ENCODE measurements around the gene ZBED2. TPM values are rescaled to one million over a fixed set of nuclear protein-coding genes. Genes with fewer than 3 reads are reported as not detected.

The ZBED2 gene
- total and polyA plus RNA-seq, 2 donors (not counting 1 experiment from before 2014, with no cell fraction given), result 0.06 TPM; not detected in 1

DNA sequence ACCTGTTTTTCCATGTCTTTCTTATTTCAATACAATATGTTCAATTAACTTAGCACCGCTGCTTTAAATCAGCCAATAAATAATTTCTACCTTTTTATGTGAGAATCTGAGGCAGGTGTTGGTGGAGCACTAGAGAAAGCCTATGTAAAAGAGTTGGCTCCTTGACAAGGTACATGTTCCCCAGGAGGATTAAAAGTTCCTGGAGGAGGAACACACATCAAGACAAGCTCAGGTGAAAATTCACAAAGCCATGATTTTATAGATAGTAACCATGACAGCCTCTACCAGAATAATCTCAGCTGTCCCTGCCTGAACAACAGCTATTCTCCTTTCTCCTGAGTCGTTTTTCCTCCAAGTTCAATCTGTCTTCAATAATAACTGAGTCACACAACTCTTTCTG lies 3.4 kb upstream of the ZBED2 start:
- Histone ChIP-seq H3K4me3 (replicated peaks in 1 of 4; ENCODE audit: control extremely low read depth in 1 of 4, insufficient read depth in 1 of 4, low read depth in 3 of 4, low read length in 4 of 4) (no peak overlapping the region), H3K4me1 (ENCODE audit: control insufficient read depth, extremely low read depth, insufficient read depth, low read length) (no peaks in the 10 kb centered on the region), H3K27ac (ENCODE audit: insufficient read depth, low read length) (no peak overlapping the region), H2AFZ (ENCODE audit: low read length) (no peak overlapping the region), H3K79me2 (ENCODE audit: control insufficient read depth, insufficient read depth, low read length) (no peaks in the 10 kb centered on the region), H3K27me3 (ENCODE audit: control insufficient read depth, insufficient read depth, low read length) (no peaks in the 10 kb centered on the region), H3K36me3 (ENCODE audit: control insufficient read depth, insufficient read depth, low read length) (no peaks in the 10 kb centered on the region), H3K9ac (ENCODE audit: insufficient read depth, low read length) (no peak overlapping the region), H4K20me1 (ENCODE audit: control insufficient read depth, extremely low read depth, insufficient read depth, low read length) (no peaks in the 10 kb centered on the region), H3K4me2 (ENCODE audit: extremely low read depth, insufficient read depth, low read length) (no peak overlapping the region), H3K9me3 (ENCODE audit: control insufficient read depth, insufficient read depth, low read depth, low read length) (no peaks in the 10 kb centered on the region)
- DNase-seq (ENCODE audit: low read depth in 2 of 2), result no peak
- no peak for TF ChIP-seq EZH2 (IDR thresholded peaks at IDR 0.05; ENCODE audit: low read length, missing control alignments)
- TF ChIP-seq, protein P1, sequence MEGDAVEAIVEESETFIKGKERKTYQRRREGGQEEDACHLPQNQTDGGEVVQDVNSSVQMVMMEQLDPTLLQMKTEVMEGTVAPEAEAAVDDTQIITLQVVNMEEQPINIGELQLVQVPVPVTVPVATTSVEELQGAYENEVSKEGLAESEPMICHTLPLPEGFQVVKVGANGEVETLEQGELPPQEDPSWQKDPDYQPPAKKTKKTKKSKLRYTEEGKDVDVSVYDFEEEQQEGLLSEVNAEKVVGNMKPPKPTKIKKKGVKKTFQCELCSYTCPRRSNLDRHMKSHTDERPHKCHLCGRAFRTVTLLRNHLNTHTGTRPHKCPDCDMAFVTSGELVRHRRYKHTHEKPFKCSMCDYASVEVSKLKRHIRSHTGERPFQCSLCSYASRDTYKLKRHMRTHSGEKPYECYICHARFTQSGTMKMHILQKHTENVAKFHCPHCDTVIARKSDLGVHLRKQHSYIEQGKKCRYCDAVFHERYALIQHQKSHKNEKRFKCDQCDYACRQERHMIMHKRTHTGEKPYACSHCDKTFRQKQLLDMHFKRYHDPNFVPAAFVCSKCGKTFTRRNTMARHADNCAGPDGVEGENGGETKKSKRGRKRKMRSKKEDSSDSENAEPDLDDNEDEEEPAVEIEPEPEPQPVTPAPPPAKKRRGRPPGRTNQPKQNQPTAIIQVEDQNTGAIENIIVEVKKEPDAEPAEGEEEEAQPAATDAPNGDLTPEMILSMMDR (conservative IDR thresholded peaks at IDR 0.05 in 1 of 2, IDR thresholded peaks at IDR 0.05 in 1 of 2; ENCODE audit: low read depth in 1 of 2, low read length in 2 of 2), result no peak

DNA sequence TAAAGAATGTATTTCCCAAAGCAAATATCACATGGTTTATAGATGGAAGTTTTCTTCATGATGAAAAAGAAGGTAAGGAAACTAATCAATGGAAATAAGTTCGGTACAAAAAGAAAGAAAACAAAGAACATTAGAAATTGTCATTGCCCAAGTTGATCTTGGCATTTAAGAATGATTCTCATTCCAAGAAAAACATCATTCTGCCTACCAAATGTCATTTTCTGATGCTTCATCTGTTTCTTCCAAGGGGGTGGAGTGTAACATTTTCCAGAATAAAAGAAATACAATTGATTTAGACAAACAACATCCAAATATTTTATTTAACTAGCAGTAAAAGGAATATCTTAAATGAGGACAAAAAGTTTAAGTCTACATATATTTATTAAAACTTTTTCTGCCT lies 3.0 kb upstream of the ZBED2 start:
- H4K20me1 ChIP-seq (ENCODE audit: control insufficient read depth, extremely low read depth, insufficient read depth, low read length), result no peaks in the 10 kb centered on the region
- no peak overlapping the region for H2AFZ ChIP-seq (ENCODE audit: low read length)
- no peaks in the 10 kb centered on the region for H3K27me3 ChIP-seq (ENCODE audit: control insufficient read depth, insufficient read depth, low read length)
- H3K9ac ChIP-seq (ENCODE audit: insufficient read depth, low read length), result no peak overlapping the region
- H3K36me3 ChIP-seq (ENCODE audit: control insufficient read depth, insufficient read depth, low read length), result no peaks in the 10 kb centered on the region
- no peaks in the 10 kb centered on the region for H3K4me1 ChIP-seq (ENCODE audit: control insufficient read depth, extremely low read depth, insufficient read depth, low read length)
- no peak for DNase-seq (ENCODE audit: low read depth in 2 of 2)
- no peaks in the 10 kb centered on the region for H3K79me2 ChIP-seq (ENCODE audit: control insufficient read depth, insufficient read depth, low read length)
- H3K9me3 ChIP-seq (ENCODE audit: control insufficient read depth, insufficient read depth, low read depth, low read length), result no peaks in the 10 kb centered on the region
- H3K4me2 ChIP-seq (ENCODE audit: extremely low read depth, insufficient read depth, low read length), result no peak overlapping the region
- H3K27ac ChIP-seq (ENCODE audit: insufficient read depth, low read length), result no peak overlapping the region
- H3K4me3 ChIP-seq (replicated peaks in 1 of 4; ENCODE audit: control extremely low read depth in 1 of 4, insufficient read depth in 1 of 4, low read depth in 3 of 4, low read length in 4 of 4), result no peak overlapping the region
- TF ChIP-seq, protein P1 (conservative IDR thresholded peaks at IDR 0.05 in 1 of 2, IDR thresholded peaks at IDR 0.05 in 1 of 2; ENCODE audit: low read depth in 1 of 2, low read length in 2 of 2), result no peak
- no peak for TF ChIP-seq EZH2 (IDR thresholded peaks at IDR 0.05; ENCODE audit: low read length, missing control alignments)

DNA sequence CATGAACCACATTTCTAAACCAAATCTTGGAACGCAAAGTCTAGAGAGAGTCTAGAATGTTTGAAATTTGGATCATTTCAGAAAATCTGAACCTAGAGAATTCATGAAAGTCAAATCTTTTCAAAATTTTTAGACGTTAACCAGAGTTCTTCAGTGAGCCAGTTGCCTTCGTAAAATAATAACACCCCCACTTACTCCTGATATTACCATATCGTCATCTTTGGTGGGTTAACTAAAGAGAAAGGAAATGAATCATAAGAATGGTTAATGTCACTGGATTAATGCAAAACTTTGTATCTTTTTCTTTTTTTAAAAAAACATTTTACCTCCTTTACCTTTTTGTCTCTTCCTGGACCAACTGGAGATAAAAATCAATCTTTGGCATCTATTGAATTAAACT lies 1.2 kb upstream of the ZBED2 start:
- Histone ChIP-seq H3K27ac (ENCODE audit: insufficient read depth, low read length) (no peak overlapping the region), H2AFZ (ENCODE audit: low read length) (no peak overlapping the region)
- peak in 1 of 2 donors; percentile 39 for DNase-seq (ENCODE audit: low read depth in 2 of 2)

More for the DNA sequence above, 1.2 kb upstream of the ZBED2 start:
- H3K9me3 ChIP-seq (ENCODE audit: control insufficient read depth, insufficient read depth, low read depth, low read length), result no peaks in the 10 kb centered on the region
- H3K9ac ChIP-seq (ENCODE audit: insufficient read depth, low read length), result no peak overlapping the region
- no peaks in the 10 kb centered on the region for H3K36me3 ChIP-seq (ENCODE audit: control insufficient read depth, insufficient read depth, low read length)
- TF ChIP-seq, protein P1 (conservative IDR thresholded peaks at IDR 0.05 in 1 of 2, IDR thresholded peaks at IDR 0.05 in 1 of 2; ENCODE audit: low read depth in 1 of 2, low read length in 2 of 2), result no peak
- TF ChIP-seq EZH2 (IDR thresholded peaks at IDR 0.05; ENCODE audit: low read length, missing control alignments), result no peak
- no peaks in the 10 kb centered on the region for H3K79me2 ChIP-seq (ENCODE audit: control insufficient read depth, insufficient read depth, low read length)
- H3K4me3 ChIP-seq (replicated peaks in 1 of 4; ENCODE audit: control extremely low read depth in 1 of 4, insufficient read depth in 1 of 4, low read depth in 3 of 4, low read length in 4 of 4), result no peak overlapping the region
- no peaks in the 10 kb centered on the region for H3K27me3 ChIP-seq (ENCODE audit: control insufficient read depth, insufficient read depth, low read length)
- no peaks in the 10 kb centered on the region for H4K20me1 ChIP-seq (ENCODE audit: control insufficient read depth, extremely low read depth, insufficient read depth, low read length)
- peaks cover 8% of the 10 kb centered on the region for H3K4me1 ChIP-seq (ENCODE audit: control insufficient read depth, extremely low read depth, insufficient read depth, low read length)
- no peak overlapping the region for H3K4me2 ChIP-seq (ENCODE audit: extremely low read depth, insufficient read depth, low read length)
